ELF-1 (cell line): ENCODE results near the gene PIGU.
"Not testable (repeated sequence)": the region's sequence is repeated elsewhere in the genome, so short reads cannot be mapped to it uniquely, and the experiment has no call there.

Source experiments
- DNase-seq: peaks from one replicate; pipeline ENCODE4 v3.0.0-alpha.2; 2016; ENCODE audit warnings: low read depth, low spot score

PIGU gene

DNA sequence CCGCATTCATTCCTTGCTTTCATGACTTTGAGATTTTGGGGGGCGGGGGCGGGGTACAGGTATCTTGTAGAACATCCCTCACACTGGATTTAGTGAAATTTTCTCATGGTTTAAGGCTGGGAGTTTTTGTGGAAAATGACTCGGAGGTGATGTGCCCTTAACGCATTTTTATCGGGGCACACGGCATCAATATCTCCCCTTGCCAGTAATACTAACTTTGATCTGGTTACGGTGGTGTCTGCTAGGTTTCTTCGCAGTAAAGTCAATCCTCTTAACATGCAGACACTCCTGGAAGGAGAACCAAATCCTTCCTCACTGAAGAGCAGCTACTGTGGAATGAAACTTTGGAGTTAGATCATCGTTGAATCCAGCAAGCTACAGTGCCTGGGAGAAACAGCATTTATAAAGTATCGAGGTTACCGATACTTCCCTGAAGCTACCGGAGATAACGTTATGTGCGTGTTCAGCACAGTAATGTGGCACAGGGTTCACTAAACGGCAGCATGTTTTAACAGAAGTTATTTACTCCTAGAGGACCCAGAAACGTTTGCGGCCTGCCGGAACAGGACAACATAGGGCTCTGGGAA is 161.9 kb downstream of the PIGU start:
- no peak for DNase-seq

DNA sequence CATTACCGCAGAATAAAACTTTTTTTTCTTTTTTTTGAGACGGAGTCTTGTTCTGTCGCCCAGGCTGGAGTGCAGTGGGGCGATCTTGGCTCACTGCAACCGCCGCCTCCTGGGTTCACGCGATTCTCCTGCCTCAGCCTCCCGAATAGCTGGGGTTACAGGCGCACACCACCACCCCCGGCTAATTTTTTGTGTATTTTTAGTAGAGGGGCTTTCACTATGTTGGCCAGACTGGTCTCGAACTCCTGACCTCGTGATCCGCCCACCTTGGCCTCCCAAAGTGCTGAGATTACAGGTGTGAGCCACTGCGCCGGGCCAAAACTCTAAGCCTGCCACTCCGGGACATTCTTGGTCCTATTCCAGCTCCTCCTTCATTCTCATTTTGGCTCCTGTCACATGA is 162.9 kb downstream of the PIGU start:
- DNase-seq = not testable (repeated sequence)

GRCh38 chr20:34512955-34513419 is 163.9 kb downstream of the PIGU start:
- no peak for DNase-seq

DNA sequence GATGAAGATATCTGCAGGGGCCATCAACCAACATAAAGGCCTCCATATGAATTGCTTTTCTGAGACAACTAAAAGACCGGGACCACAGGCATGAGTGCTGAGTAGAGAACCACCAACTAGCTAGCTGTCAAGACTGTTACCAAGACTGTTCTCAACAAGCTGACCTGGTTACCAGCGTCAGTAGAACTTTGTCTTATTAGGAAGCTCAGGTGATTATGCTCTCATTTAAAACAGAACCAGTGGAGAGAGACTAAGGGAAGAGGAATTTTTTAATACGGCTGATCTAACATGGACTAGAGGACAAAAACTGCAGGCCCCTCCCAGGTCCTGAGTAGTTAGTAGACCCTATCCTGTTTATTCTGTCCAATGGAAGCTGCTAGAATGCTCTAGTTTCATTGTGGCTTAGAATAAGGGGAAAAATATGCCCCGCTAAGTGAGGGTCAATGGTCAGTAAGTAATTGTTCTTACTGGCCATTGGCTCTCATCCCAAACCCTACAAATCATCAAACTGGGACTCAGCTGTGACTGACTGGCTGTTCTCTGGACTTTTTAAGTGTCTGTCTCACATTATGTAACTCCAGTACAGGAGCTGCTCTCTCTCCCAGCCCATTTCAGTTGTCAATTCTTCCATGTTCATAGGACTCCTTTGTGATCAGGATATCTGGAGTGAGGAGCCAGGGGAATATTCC is 164.5 kb downstream of the PIGU start:
- DNase-seq = no peak

DNA sequence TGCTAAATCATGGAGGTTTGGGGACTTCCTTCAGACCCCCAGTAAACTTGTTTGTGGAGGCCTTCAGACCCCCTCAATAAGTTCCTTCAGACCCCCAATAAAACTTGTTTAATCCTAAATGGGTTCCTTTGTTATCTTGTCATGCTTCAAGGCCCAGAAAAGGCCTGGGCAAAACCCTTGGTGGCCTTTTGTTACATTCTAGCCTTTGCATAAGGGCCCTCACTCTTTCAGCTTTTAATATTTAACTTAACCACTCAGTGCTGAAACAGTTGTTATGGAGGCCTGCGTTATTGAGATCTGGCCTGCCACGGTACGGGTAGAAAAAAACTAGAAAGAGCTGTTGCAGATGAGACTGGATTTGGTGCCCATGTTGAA is 165.0 kb downstream of the PIGU start:
- no peak for DNase-seq

- DNase-seq = no peak
Observed at GRCh38 chr20:34510575-34510974, 166.3 kb downstream of the PIGU start.
